ENCODE data around the gene KCNK1.
"Not testable (repeated sequence)": the region's sequence is repeated elsewhere in the genome, so short reads cannot be mapped to it uniquely, and the experiment has no call there.

KCNK1 gene

DNA sequence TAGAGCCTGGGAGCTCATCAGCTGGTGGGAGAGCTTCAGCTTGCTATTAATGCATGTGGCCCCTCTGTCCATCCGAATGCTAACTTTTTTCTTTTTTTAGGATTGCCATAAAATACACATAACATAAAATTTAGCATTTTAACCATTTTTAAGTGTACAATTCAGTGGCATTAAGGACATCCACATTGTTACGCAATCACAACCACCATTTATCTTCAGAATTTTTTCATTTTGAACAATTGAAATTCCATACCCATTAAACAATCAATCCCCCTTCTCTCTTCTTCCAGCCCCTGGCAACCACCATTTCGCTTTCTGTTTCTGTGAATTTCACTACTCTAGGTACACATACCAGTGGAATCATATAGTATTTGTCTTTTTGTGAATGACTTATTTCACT lies 4.9 kb upstream of the KCNK1 start:
- DNase-seq, result no peak

DNA sequence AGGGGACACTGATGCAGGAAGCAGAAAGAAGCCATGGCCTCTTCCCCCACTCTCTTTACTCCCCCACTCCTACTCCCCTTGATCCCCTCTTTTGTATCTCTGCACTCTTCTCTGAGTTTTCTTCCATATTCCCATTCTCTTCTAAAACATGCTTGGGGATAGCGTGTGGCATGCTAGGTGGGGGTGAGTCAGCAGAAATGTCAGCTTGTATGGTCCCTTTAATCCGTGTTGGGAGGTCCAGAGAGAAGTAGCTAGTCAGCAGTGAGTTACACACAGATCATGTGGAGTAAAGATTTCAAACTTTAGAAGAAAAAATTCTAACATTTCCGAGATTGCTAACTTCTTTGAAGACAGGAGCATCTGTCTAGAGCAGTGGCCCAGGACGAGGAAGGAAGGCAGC lies 4.0 kb upstream of the KCNK1 start:
- DNase-seq, result no peak

- DNase-seq, result no peak
These were observed 3.3 kb upstream of the KCNK1 start for GRCh38 chr1:233610628-233611027.

DNA sequence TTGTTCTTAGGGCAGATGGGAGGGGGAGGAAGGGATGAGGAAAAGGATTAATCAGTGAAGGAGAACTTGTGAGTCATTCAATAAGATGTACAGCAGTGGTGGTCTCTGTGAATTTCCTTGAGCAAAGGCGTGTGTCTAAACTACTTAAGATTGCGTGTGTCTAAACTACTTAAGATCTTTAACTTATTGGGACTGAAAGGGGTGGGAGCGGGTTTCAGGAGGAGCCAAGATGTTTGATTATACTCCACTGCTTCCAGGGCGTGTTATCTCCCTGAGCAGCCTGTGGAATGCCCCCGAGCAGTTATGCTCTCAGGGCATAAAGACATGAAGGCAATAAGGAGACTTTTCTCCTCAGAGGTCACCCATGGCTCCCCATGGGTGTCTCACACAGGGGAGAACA lies 2.5 kb upstream of the KCNK1 start:
- not testable (repeated sequence) for DNase-seq

- no peak for DNase-seq
These were observed 352 bp downstream of the KCNK1 start for GRCh38 chr1:233614173-233614742.

DNA sequence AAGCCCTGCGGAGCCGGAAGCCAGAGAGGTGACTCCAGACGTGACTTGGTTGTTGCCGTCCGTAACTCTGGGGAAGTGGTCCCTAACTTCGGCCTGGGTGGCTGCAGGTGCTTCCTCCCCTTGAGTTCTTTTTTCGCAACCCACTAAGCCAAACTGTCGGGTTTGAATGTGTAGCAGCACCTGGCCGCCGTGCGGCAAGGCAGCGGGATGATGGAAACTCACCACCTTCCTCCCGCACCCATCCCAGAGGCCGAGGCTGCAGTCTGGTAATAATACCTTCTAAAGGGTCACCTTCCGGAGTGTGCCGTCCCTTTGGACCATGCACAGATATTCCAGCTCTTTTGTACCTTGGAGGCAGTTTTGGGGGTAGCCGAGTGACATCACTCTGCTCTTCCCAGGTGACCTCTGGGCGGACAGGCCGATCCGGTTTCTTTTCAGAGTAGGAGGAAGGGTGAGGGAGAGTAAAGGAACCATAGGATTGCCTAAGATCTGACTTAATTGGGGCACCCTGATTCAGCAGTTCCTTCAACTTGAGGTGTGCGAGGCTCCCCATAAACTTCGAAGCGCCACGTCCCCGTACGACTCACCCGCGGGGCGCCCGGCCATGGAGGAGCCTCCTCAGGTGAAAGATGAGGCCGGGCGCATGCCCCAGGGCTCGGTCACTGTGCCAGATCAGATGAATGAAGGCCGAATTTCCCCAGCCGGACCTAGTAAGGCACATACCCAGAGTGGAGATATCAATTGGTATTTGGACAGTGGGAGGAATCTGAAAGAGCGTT lies 1.0 kb downstream of the KCNK1 start:
- no peak for DNase-seq

GRCh38 chr1:233615571-233615970 lies 1.7 kb downstream of the KCNK1 start:
- no peak for DNase-seq

GRCh38 chr1:233617025-233617424 lies 3.1 kb downstream of the KCNK1 start:
- DNase-seq, result no peak

- DNase-seq, result not testable (repeated sequence)
These were observed 5.5 kb downstream of the KCNK1 start for GRCh38 chr1:233619414-233619813.

GRCh38 chr1:233620065-233620464 lies 6.2 kb downstream of the KCNK1 start:
- DNase-seq, result no peak

DNA sequence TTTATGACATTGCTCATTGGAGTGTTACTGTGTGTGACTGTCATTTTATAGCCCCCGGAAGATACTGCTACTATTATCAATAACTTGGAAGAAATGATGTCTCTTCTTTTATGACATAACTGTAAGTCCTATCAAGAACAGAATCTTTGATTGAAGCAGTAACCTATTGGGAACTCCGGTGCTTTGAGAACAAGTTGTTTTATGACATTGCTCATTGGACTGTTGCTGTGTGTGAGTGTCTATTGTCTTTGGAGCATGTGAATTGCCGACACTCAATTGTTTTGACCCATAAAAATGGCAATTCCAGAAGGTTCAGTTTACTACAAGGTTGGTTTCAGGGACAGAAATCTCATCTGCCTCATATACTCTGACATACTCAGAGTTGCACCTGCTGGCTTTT lies 8.0 kb downstream of the KCNK1 start:
- DNase-seq, result no peak

GRCh38 chr1:233624289-233624688 lies 10.4 kb downstream of the KCNK1 start:
- DNase-seq, result no peak

DNA sequence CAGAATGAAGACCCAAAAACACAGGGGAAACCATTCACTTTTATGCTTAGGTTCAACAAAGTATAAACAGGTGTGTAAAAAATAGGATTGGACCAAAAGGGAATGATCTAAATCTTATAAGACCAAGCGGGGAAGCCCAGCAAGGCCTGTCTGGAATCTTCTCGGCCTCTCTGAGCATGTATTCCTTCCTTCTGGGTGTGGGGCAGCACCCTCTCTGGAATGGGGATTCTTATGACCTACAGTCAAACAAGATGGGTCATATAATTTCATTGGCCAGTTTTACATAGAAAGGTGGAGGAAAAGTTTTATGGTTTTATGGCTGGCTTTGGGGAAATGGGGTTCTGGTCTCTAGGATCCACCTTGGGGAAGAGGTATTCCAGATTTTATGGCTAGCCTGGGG lies 11.2 kb downstream of the KCNK1 start:
- DNase-seq, result no peak

- no peak for DNase-seq
These were observed 11.6 kb downstream of the KCNK1 start for GRCh38 chr1:233625510-233625981.

- no peak for DNase-seq
These were observed 13.5 kb downstream of the KCNK1 start for GRCh38 chr1:233627376-233627775.

- no peak for DNase-seq
These were observed 13.9 kb downstream of the KCNK1 start for GRCh38 chr1:233627823-233628222.

GRCh38 chr1:233629305-233629935 lies 15.5 kb downstream of the KCNK1 start:
- no peak for DNase-seq

GRCh38 chr1:233631810-233632405 lies 18.0 kb downstream of the KCNK1 start:
- no peak for DNase-seq

GRCh38 chr1:233632436-233632835 lies 18.5 kb downstream of the KCNK1 start:
- no peak for DNase-seq

- no peak for DNase-seq
These were observed 22.0 kb downstream of the KCNK1 start for GRCh38 chr1:233635765-233636502.

DNA sequence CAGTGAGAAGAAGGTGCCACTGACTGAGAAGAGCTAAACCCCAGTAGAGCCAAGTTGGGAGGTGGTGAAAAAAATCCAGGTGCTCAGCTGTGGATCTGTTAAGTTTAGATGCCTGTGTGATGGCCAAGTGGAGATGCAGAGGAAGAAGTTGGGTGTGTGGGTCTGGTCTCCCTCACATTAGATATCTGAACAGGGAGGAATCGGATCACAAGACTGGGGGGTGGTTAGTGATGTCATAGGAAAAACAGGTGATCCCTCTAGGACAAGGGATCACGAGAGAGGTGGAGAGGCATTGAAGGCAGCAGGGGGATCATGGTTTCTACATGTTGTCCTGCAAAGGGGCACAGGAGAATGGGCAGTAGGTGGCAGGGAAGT lies 22.6 kb downstream of the KCNK1 start:
- no peak for DNase-seq

- no peak for DNase-seq
These were observed 24.6 kb downstream of the KCNK1 start for GRCh38 chr1:233638513-233638912.

DNA sequence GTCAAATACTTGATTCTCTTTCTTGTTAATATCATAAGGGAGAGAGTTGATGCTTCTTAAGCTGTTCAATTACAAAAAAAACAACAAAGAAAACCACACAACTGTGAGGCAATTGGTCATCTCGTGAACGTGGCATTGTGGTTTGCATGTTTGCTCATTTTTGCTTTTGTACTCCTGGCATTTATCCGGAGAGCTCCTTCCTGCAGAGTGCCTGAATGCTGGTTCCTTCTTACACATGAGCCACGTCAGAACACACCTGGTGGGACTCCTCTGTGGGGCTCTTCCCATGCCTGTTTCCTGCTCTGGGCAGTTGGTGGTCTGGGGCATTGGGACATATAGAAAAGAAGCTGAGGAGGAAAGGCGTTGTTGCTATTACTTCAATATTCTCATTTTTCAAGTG lies 25.7 kb downstream of the KCNK1 start:
- no peak for DNase-seq
